Neural progenitor cell (in vitro differentiated cells): ENCODE data around the gene SEC16B. TPM values are rescaled to one million over a fixed set of nuclear protein-coding genes. Genes with fewer than 3 reads are reported as not detected.

ENCODE experiments used
- DNase-seq: peaks from one replicate; pipeline ENCODE4 v3.0.0-alpha.2; 2016; ENCODE audit warnings: low spot score
- H2AFZ ChIP-seq: fragments of 200-600 bp; sonication (generic); replicated peaks from 2 replicates; pipeline ENCODE4 v1.6.1; 2016; ENCODE audit warnings: antibody characterized with exemption
- H3F3A ChIP-seq: fragments of 200-600 bp; sonication (generic); 2 replicates; pipeline ENCODE4 v1.6.1; 2016; ENCODE audit warnings: antibody characterized with exemption, low read depth
- H3K27ac ChIP-seq: fragments of 200-600 bp; sonication (generic); 2 replicates; pipeline ENCODE4 v1.5.1; 2016; ENCODE audit warnings: mild to moderate bottlenecking
- H3K27me3 ChIP-seq: fragments of 200-600 bp; sonication (generic); 2 replicates; pipeline ENCODE4 v1.6.1; 2016; ENCODE audit warnings: mild to moderate bottlenecking, moderate library complexity
- H3K36me3 ChIP-seq: fragments of 200-600 bp; sonication (generic); 2 replicates; pipeline ENCODE4 v1.5.1; 2016
- H3K4me1 ChIP-seq: fragments of 200-600 bp; sonication (generic); 2 replicates; pipeline ENCODE4 v1.6.1; 2016; ENCODE audit warnings: mixed run types
- H3K4me2 ChIP-seq: fragments of 200-600 bp; sonication (generic); 2 replicates; pipeline ENCODE4 v1.6.1; 2016
- H3K4me3 ChIP-seq: fragments of 200-600 bp; sonication (generic); 2 replicates; pipeline ENCODE4 v1.5.1; 2016
- H3K79me2 ChIP-seq: fragments of 200-600 bp; sonication (generic); 2 replicates; pipeline ENCODE4 v1.6.1; 2016; ENCODE audit warnings: low read depth
- H3K9ac ChIP-seq: fragments of 200-600 bp; sonication (generic); 2 replicates; pipeline ENCODE4 v1.6.1; 2016
- H3K9me3 ChIP-seq: fragments of 200-600 bp; sonication (generic); 2 replicates; pipeline ENCODE4 v1.5.1; 2016; ENCODE audit warnings: low read depth
- H4K20me1 ChIP-seq: fragments of 200-600 bp; sonication (generic); 2 replicates; pipeline ENCODE4 v1.6.1; 2016; ENCODE audit warnings: low read depth
- H3K27ac Mint-ChIP-seq: 3 replicates; pipeline ENCODE4 v1.8.0; 2021; ENCODE audit warnings: mixed read lengths
- H3K27me3 Mint-ChIP-seq: 2 replicates; pipeline ENCODE4 v1.8.0; 2022; ENCODE audit warnings: low read depth, mild to moderate bottlenecking, inconsistent platforms, moderate library complexity, mixed read lengths; ENCODE audit not compliant: insufficient read depth
- H3K36me3 Mint-ChIP-seq: 3 replicates; pipeline ENCODE4 v1.8.0; 2021; ENCODE audit warnings: mixed read lengths
- H3K4me1 Mint-ChIP-seq: 3 replicates; pipeline ENCODE4 v1.8.0; 2021; ENCODE audit warnings: mixed read lengths
- H3K4me3 Mint-ChIP-seq: 3 replicates; pipeline ENCODE4 v1.8.0; 2021; ENCODE audit warnings: mild to moderate bottlenecking, moderate library complexity, mixed read lengths
- H3K9me3 Mint-ChIP-seq: 3 replicates; pipeline ENCODE4 v1.8.0; 2020; ENCODE audit warnings: mixed read lengths
- CTCF ChIP-seq: fragments of 200-600 bp; sonication (generic); IDR thresholded peaks from 2 replicates; pipeline ENCODE4 v1.5.1; 2017; ENCODE audit warnings: antibody characterized with exemption, mild to moderate bottlenecking
- EZH2 ChIP-seq: fragments of 200-600 bp; sonication (generic); IDR thresholded peaks from 2 replicates; pipeline ENCODE4 v1.6.1; 2017; ENCODE audit warnings: antibody characterized with exemption, mild to moderate bottlenecking, moderate library complexity
- EZH2phosphoT487 ChIP-seq: fragments of 200-600 bp; sonication (generic); IDR thresholded peaks from 2 replicates; pipeline ENCODE4 v1.6.1; 2017; ENCODE audit warnings: antibody characterized with exemption
- total RNA-seq: library from RNA; depleted of rRNA; stranded (reverse); fragments of >200 nt; gene quantifications from 2 replicates; pipeline ENCODE4 v1.2.3, GENCODE V29; 2015; ENCODE audit warnings: low replicate concordance

The SEC16B gene
- total RNA-seq, 1 donor from 2014 or later: 0.67 TPM

DNA sequence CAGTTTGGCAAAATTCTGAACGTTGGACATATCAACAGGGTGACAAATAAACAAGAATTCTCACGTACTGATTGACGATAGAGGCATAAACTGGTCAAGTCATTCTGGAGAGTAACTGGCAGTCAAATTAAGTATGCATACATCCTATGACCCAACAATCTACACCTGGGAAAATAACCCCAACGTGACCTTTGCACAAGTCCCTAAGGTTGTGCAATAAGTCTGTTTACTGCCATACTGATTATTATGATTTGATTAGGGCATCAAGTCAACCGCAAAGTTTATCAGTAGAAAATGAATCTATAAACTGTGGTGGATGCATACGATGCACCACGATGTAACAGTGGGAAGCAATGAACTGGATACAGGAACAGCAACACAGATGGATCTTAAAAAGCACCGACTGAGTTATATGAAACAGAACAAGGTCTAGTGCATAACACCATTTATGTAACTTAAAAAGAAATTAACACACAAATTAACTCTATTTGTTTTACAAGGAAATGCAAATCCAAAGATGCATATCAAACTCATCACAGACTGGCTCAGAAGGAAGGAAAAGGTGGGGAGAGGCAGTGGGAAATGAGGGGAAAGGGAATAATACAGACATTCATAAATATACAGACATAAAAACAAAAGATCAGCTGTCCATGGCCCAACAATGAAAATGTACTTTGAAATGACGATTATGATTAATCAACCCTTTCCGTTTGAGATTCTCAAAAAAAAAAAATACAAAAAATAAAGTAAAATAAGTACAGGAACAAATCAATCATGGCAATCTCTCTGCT lies 41.0 kb upstream of the SEC16B start:
- no peaks in the 10 kb centered on the region for H3K36me3 ChIP-seq
- H3K4me1 Mint-ChIP-seq: no peaks in the 10 kb centered on the region
- H3K9me3 Mint-ChIP-seq: no peaks in the 10 kb centered on the region
- DNase-seq: no peak
- H3K27ac ChIP-seq: no peak overlapping the region
- no peak overlapping the region for H3K4me3 Mint-ChIP-seq
- H3K27ac Mint-ChIP-seq: no peak overlapping the region
- no peaks in the 10 kb centered on the region for H3K36me3 Mint-ChIP-seq
- no peaks in the 10 kb centered on the region for H3K79me2 ChIP-seq
- H3K4me2 ChIP-seq: no peak overlapping the region
- peaks cover 5% of the 10 kb centered on the region for H3K27me3 Mint-ChIP-seq
- no peak overlapping the region for H3K4me3 ChIP-seq
- H3K4me1 ChIP-seq: no peaks in the 10 kb centered on the region
- no peaks in the 10 kb centered on the region for H3K9me3 ChIP-seq
- H3K9ac ChIP-seq: no peak overlapping the region
- TF ChIP-seq EZH2: no peak
- no peak for TF ChIP-seq EZH2phosphoT487
- no peak for TF ChIP-seq CTCF
- H3F3A ChIP-seq: no peaks in the 10 kb centered on the region
- H2AFZ ChIP-seq: no peak overlapping the region
- H3K27me3 ChIP-seq: no peaks in the 10 kb centered on the region
- H4K20me1 ChIP-seq: no peaks in the 10 kb centered on the region

DNA sequence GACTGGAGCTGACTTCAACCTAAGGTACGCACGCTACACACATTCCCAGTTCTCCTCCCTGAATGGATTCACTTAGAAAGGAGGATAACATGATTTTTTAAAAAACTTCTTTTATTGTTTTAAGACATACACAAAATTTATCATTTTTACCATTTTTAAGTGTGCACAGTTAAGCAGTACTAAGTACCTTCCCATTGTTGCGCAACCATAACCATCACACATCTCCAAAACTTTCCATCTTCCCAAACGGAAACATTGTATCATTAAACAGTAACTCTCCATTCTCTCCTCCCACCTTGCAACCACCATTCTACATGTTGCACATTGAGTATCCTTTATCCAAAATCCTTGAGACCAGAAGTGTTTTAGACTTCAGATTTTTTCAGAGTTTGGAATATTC lies 36.2 kb upstream of the SEC16B start:
- H3K4me3 ChIP-seq: no peak overlapping the region
- H3K9me3 Mint-ChIP-seq: no peaks in the 10 kb centered on the region
- no peak overlapping the region for H2AFZ ChIP-seq
- TF ChIP-seq CTCF (no peak), EZH2phosphoT487 (no peak)
- H3K27me3 Mint-ChIP-seq: peaks cover 5% of the 10 kb centered on the region
- H3K27ac ChIP-seq: no peak overlapping the region
- H3K36me3 Mint-ChIP-seq: no peaks in the 10 kb centered on the region
- H3F3A ChIP-seq: no peaks in the 10 kb centered on the region
- no peak overlapping the region for H3K9ac ChIP-seq
- no peak for DNase-seq
- H3K4me1 Mint-ChIP-seq: peaks cover 2% of the 10 kb centered on the region
- H3K4me2 ChIP-seq: no peak overlapping the region
- no peak overlapping the region for H3K4me3 Mint-ChIP-seq
- no peaks in the 10 kb centered on the region for H4K20me1 ChIP-seq
- H3K36me3 ChIP-seq: no peaks in the 10 kb centered on the region
- no peaks in the 10 kb centered on the region for H3K27me3 ChIP-seq
- H3K9me3 ChIP-seq: no peaks in the 10 kb centered on the region
- no peaks in the 10 kb centered on the region for H3K4me1 ChIP-seq
- H3K27ac Mint-ChIP-seq: no peak overlapping the region
- no peaks in the 10 kb centered on the region for H3K79me2 ChIP-seq

GRCh38 chr1:178005450-178005849 lies 35.6 kb upstream of the SEC16B start:
- Mint-ChIP-seq H3K9me3 (no peaks in the 10 kb centered on the region), H3K27me3 (peaks cover 5% of the 10 kb centered on the region), H3K27ac (no peak overlapping the region), H3K4me3 (no peak overlapping the region), H3K36me3 (no peaks in the 10 kb centered on the region), H3K4me1 (peaks cover 2% of the 10 kb centered on the region)
- Histone ChIP-seq H3K9ac (no peak overlapping the region), H3F3A (no peaks in the 10 kb centered on the region), H3K4me3 (no peak overlapping the region), H3K4me1 (no peaks in the 10 kb centered on the region), H3K79me2 (no peaks in the 10 kb centered on the region), H3K27me3 (no peaks in the 10 kb centered on the region), H4K20me1 (no peaks in the 10 kb centered on the region), H3K4me2 (no peak overlapping the region), H3K36me3 (no peaks in the 10 kb centered on the region), H3K27ac (no peak overlapping the region), H3K9me3 (no peaks in the 10 kb centered on the region), H2AFZ (no peak overlapping the region)
- TF ChIP-seq EZH2phosphoT487 (no peak), EZH2 (no peak)
- no peak for DNase-seq

DNA sequence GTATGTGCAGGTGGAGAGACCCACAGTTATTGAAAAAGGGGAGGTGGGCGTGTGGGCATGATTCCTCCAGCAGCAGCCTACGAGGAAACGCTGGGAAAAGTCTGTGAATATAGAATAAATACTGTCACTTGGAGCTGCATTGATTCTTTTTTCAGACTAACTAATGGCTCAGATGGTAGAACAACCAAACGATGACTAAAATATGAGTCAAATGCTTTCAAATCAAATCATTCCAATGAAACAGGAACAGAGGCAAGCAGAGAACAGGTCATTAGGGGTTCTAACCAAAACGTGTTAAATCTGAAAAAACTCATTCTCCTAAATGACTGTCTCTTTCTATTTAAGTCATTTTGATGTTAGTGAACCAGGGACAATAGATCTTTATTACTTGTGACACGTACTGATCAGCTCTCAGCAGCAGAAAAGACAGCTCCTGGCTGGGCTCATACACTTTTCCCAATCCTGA lies 35.1 kb upstream of the SEC16B start:
- Mint-ChIP-seq H3K9me3 (no peaks in the 10 kb centered on the region), H3K4me3 (no peak overlapping the region), H3K27ac (no peak overlapping the region), H3K27me3 (peaks cover 5% of the 10 kb centered on the region), H3K36me3 (no peaks in the 10 kb centered on the region), H3K4me1 (peaks cover 2% of the 10 kb centered on the region)
- Histone ChIP-seq H3K9me3 (no peaks in the 10 kb centered on the region), H4K20me1 (no peaks in the 10 kb centered on the region), H3F3A (no peaks in the 10 kb centered on the region), H3K36me3 (no peaks in the 10 kb centered on the region), H2AFZ (no peak overlapping the region), H3K27ac (no peak overlapping the region), H3K4me3 (no peak overlapping the region), H3K27me3 (no peaks in the 10 kb centered on the region), H3K4me2 (no peak overlapping the region), H3K4me1 (no peaks in the 10 kb centered on the region), H3K9ac (no peak overlapping the region), H3K79me2 (no peaks in the 10 kb centered on the region)
- no peak for DNase-seq
- TF ChIP-seq EZH2phosphoT487: no peak
- TF ChIP-seq EZH2: no peak
- no peak for TF ChIP-seq CTCF
